ENCODE data around the gene ACTL7B. TPM values are rescaled to one million over a fixed set of nuclear protein-coding genes. Genes with fewer than 3 reads are reported as not detected.
"Not testable (repeated sequence)": the region's sequence is repeated elsewhere in the genome, so short reads cannot be mapped to it uniquely, and the experiment has no call there.

ACTL7B gene
- polyA plus RNA-seq, 12 donors, result not detected

DNA sequence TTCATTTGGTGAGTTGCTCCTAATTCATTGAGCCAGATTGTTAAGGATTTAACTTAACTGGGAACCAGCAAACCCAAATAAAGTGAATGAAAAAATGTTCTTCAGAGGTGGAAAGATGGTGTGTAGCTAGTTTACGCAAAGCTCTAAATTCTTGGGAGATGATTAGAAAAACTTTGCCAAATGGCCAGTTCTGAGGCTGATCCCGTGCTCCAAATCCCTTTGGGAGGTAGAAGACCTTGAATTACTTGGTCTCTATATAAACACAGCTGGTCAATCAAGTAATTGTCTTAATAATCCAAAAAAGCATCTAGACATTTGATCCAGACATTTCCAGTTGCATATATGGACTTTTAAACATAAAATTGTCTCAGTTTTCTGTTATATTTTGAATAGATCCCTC is 11.4 kb downstream of the ACTL7B start:
- DNase-seq, result peak; percentile 34

DNA sequence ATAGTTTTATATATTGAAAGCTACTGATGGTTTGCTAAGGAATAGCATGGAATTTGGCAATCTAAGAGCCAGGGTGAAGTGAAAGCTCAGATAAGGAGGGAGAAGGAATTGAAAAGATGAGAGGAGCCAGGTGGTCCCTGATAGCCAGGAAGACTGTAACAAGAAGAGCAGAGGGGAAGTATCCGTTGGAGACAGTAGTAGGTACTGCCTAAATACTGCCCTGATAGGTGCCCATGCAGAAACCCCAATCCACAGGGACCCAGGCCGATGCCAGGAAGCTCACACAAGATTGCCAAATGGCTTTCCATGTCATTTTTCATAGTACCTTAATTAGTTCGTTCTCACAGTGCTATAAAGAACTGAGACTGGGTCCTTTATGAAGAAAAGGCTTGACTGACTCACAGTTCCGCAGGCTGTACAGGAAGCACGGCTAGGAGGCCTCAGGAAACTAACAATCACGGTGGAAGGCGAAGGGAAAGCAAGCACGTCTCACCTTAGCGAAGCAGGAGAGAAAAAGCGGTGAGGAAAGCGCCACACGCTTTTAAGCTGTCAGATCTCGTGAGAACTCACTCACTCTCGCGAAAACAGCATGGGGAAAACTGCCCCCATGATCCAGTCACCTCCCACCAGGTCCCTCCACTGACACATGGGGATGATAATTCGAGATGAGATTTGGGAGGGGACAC is 13.0 kb downstream of the ACTL7B start:
- no peak for DNase-seq

DNA sequence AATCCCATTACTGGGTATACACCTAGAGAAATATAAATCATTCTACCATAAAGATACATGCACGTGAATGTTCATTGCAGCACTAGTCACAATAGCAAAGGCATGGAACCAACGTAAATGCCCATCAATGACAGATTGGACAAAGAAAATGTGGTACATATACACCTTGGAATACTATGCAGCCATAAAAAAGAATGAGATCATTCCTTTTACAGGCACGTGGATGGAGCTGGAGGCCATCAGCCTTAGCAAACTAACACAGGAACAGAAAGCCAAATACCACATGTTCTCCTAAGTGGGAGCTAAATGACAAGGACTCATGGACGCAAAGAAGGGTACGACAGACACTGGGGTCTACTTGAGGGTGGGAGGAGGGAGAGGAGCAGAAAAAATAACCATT is 16.2 kb downstream of the ACTL7B start:
- DNase-seq, result not testable (repeated sequence)

DNA sequence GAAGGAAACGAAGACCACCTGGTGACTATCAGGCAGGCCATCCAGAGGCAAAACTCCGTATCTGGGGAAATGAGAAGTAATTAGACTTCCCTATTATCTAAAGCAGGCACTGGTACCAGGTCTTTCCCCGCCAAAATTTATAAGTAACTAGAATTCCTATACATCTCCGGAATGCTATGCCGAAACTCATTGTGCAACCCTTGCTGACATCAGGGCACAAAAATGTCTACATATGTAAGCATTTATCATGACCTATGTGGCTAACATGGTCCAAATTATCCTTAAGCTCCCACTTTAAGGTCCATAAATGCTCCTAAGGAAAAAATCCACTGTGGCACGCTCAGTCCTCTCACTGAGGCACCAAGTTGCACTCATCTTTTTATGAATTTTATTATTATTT is 17.8 kb downstream of the ACTL7B start:
- DNase-seq, result no peak

DNA sequence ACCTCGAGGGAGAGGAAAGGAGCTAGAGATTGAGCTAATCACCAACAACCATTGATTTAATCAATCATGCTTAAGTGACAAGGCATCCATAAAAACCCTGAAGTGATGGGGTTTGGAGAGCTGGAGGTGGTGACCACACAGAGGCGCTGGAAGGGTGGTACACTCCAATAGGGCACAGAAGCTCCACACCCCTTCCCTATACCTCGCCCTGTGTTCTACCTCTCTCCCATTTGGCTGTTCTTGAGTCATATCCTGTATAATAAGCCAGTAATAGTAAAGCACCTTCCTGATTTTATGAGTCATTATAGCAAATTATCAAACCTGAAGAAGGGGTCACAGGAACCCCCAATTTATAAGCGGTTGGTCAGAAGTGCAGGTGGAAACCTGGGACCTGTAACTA is 18.3 kb downstream of the ACTL7B start:
- DNase-seq, result no peak

DNA sequence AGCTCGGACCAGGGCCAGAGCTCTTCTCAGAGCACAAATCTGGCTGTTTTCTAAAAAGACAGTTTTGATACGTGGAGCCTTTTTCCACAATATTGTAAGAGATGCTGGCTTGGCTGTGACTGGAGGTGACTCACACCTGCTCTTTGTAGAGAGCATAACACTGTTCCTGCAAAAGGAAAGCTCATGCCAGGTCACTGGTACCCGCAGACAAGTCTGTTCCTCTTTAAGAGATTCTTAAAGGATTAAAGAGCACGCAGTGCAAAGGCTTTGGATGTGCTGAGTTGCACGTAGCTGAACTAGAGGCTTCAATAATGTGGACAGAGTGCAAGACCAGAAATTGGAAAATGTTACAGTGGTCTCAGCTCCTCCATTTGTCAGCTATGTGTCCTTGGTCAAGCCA is 19.0 kb downstream of the ACTL7B start:
- no peak for DNase-seq

DNA sequence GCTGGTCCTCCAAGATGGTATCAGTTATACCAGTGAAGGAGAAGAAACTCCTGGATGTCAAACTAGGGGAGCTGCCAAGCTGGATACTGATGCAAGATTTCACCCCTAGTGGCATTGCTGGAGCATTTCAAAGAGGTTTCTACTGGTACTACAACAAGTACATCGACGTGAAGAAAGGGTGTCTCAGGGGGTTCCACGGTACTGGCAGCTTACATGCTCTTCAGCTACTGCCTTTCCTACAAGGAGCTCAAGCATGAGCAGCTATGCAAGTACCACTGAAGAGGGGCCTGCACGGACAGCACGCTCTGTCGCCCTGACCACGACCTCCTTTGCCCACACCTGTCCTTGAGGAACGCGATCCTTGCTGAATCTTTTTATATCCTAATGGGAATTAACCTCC is 19.5 kb downstream of the ACTL7B start:
- no peak for DNase-seq

DNA sequence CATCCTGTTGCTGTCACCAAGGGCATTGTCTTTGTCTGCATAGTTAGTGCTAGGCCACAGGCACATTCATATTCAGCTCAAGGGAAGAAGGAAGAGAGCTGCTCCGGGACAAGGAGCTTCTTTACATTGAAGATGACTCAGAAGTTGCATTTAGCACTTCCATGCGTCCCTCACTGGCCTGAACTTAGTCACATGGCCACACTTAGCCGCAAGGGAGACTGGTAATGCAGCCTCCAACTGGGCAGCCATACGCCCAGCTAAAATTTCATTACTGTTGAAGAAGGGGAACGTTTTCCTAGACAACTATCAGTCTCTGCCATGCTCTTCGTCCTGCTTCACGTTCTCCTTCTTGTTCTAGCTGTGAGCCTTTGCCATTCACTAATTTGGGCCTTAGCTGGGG is 20.0 kb downstream of the ACTL7B start:
- DNase-seq, result no peak

DNA sequence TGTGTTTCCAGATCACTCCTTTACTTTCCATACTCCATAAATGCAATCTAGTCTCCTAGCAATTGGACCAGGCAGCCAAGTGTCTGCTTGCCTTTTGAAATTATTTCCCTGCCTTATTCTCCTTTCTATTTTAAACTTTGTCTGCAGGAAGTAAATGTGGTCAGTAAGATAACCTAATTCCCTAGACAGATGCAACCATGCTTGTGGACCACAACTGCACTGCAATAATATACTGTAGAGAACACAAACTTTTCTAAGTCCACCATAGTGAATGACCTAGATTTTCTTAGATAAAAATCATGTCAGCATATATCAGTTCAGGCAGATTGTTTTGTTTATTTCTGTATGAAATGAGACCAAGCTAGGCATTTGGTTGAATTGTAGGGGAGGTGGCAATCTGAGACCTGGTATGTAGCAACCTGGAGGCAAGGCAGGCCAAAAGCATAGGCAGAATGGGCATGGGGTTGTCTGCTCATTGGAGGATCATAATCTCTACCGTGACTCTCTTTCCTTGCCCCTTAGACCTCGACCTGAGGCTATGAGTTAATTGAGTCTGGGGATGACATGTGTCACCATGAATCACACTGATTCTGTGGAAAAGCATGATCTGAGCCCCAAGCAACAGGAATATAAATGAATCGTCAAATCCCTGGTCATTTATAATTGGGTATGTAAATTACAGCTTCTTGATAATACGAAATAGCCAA is 20.7 kb downstream of the ACTL7B start:
- DNase-seq, result no peak

DNA sequence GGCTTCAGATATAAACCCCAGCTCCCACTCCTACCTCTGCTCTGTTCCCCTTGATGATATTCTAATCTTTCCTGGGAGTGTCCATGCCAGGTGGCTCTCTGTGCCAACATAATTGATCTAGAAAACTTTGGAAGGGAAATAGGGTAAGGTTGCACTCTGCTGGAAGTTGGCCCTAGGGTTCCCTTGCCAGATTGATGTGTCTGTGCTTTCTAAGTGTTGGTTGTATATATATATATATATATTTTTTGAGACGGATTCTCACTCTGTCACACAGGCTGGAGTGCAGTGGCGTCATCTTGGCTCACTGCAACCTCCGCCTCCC is 23.6 kb downstream of the ACTL7B start:
- DNase-seq, result no peak

DNA sequence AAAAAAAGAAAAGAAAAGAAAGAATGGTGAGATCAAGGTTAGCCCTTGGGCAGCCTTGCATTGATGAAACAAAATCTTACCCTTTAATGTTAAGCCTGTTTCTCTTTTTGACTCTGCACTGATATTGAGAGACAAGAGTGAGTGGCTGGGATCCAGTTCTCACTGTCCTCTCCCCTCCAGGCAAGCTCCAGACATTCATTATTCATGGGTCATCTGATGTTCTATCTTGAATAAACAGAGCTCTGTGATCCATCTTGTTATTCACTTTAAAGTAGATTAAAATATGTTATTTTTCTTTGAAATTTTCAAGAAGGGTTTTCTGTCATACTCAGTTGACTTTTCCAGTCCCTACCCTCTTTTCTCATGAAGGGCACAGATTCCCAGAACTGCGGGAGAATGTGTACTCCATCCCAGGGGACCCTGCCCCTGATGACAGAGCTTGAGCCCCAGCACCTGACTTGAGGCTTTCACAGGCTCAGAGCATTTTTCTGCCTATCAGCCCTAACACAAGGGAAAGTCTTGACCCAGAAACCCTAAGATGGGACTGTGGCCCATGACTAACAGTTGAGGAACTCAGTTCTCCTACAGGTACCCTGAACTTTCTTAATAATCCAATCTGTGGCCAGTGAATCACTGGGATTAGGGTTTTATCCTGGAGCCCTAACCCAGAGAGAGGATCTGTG is 24.1 kb downstream of the ACTL7B start:
- no peak for DNase-seq

DNA sequence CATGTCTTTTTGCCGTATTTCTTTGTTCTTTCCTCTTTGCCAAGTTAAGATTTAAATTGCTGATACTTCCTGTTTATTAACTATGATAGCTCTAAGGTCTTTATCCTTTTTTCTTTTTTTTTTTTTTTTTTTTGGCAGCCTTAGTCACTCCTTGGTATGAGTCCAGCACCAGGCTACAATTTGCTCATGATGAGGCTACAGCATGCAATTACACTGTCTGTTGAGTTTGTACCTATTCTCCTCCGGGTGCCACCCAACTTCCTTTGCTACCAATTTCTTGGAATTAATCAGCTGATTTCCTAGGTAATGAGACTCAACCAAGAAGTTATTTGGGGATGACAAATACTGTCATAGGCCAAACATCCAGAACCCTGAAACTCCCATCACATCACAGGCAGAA is 25.5 kb downstream of the ACTL7B start:
- no peak for DNase-seq

DNA sequence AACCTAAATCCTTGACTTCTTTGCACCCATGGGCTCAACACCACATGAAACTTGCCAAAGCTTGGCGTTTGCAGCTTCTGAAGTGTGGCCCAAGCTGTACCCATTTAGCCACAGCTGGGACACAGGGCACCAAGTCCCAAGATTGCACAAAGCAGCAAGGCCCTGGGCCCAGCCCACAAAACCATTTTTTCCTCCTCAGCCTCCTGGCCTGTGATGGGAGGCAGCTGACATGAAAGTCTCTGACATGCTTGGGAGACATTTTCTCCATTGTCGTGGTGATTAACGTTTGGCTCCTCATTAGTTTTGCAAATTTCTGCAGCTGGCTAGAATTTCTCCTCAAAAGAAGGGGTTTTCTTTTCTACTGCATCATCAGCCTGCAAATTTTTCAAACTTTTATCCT is 32.0 kb downstream of the ACTL7B start:
- DNase-seq, result no peak

DNA sequence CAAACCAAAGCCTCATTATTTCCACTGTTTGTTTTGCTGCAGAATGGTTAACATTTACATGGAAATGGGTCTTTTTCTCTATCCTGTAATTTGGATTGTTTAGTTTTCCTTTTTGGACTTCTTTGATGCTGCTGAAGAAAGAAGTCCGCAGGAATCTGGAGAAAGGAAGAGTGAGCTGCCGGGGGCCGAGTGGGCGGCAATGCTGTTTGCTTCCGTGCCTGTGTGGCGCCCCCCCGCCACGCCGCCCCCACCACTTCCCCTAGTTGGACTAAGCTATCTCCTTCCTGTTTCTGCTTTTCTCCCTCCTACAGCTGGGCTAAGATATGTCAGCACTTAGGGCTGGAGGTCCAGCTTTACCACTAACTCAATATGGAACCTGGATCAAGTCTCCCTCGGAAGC is 39.7 kb downstream of the ACTL7B start:
- DNase-seq, result no peak

DNA sequence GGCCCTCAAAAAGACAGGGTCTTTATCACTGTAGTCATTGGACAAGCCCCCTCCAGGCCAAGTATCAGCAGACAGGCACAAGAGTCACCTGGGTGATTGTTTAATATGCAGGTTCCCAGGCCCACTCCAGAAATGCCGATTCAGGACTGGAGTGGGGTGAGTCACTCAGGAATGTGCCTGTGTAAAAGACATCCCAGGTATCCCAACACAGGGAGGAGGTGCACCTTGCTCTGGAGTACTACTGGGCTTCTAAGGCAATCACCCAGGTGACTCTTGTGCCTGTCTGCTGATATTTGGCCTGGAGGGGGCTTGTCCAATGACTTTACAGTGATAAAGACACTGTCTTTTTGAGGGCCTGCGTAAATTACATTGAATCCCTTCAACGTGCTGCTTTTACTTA is 40.6 kb downstream of the ACTL7B start:
- no peak for DNase-seq

DNA sequence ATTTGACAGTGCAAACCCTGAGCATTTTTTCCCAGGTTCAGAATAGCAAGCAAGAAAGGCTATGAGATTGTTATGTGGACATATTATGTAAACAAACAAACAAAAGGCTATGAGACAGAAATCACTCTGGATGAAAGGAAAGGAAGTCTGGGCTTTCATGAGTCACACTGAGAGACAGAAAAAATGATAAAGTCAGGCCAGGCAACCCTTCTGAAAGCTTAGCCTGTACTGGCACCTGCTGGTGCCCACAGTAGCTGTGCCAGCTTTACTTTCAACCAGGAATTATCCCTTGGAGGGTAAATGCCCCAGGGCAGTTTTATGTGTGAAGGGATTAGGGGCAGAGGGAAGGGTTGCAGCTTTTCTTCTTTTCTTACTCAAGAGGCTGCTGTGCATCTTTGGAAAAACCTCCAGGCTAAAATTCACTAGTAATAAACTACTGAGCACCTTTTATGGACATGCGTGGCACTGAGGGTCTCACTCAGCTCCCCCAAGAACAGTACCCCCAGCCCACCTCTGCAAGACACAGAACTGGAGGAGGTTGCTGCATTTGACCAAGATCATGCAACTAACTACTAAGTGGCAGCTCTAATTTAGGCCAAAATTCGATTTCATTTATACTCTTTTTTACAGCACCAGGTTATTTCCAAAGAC is 41.7 kb downstream of the ACTL7B start:
- DNase-seq, result no peak

DNA sequence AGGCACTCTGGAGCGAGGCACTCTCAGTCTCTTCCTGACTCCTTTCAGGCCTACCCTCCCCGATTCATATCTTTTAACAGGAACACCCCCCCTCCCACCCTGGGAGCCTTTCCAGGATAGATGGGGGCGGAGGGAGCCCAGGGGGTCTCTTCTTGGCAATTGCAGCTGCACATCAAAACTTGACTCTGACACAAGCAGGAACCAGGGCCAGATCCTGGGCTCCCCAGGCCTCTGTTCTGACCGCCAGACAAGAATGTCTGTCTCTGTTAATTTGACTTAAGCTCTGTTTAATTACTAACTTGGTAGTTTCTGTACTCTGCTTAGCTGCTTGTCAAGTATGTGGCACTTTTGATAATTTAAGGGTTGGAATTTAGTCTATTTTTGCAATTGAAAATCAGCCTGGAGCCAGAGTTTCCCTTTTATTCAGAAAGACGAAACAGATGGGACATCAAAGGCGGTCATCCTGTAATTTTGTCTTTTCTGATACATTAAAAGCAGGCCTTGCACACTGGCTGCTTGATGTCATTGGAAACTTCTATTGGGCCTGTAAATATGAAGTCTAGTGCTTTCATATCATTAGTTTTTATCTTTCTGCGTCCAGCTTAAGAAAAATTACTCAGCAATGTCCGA is 43.3 kb downstream of the ACTL7B start:
- peak; percentile 26 for DNase-seq

DNA sequence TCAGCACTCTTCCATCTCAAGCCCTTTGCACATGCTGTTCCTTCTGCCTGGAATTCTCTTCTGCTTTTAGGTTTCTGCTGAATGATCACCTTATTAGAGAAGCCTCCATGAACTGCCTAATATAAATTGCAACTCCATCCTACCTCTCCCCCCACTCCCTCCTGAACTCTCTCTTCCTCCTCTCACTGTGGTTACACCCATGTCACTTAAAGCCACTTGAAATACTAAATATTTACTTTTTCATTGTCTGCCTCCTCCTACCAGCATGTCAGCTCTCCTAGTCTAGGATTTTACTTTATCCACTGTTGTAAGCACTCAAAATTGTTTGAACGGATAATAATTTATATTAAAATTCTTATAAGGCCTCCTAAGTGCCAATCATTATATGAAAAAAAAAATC is 43.8 kb downstream of the ACTL7B start:
- DNase-seq, result no peak

DNA sequence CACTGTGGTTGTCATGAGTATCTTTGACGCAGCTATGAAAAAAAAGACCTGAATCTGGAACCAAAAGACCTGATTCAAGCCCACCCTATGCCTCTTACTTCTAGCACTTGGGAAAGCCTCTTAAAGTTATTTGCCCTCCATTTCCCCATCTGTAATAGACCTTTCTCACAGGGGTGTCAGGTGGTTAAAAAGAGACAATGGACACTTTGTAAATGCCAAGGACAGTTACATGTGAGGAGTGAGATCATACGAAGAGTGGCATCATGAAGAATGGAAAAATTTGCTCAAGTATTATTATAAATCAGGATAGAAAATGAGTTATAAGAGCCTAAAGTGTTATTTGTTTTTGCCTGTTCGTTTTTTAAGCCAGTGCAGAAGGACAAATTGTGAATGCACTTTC is 46.5 kb downstream of the ACTL7B start:
- DNase-seq, result no peak
